Liver (tissue), 9 donors: ENCODE data around the gene DRD1. TPM values are rescaled to one million over a fixed set of nuclear protein-coding genes. Genes with fewer than 3 reads are reported as not detected.

ENCODE experiments used
- DNase-seq: peaks from one replicate; pipeline ENCODE4 v3.0.0-alpha.2; 2017; ENCODE audit warnings: low spot score
- H3K27ac ChIP-seq, 2 donors: one replicate each; pipeline ENCODE4 v1.7.0; 2013; ENCODE audit warnings: inconsistent platforms in 2 of 2, low read length in 2 of 2, control low read depth in 1 of 2, low read depth in 1 of 2, mild to moderate bottlenecking in 1 of 2
- H3K27me3 ChIP-seq, 4 donors: one replicate each; pipeline versions ENCODE4 v1.6.1 to v1.7.0; 2013; ENCODE audit warnings: low read length in 3 of 4, inconsistent platforms in 1 of 4, mild to moderate bottlenecking in 1 of 4, moderate library complexity in 1 of 4; ENCODE audit not compliant: control insufficient read depth in 4 of 4, insufficient read depth in 4 of 4
- H3K36me3 ChIP-seq, 4 donors: one replicate each; pipeline versions ENCODE4 v1.6.1 to v1.7.0; 2013; ENCODE audit warnings: low read length in 3 of 4, mild to moderate bottlenecking in 3 of 4, low read depth in 1 of 4, moderate library complexity in 1 of 4; ENCODE audit not compliant: control insufficient read depth in 4 of 4, insufficient read depth in 3 of 4
- H3K4me1 ChIP-seq, 4 donors: one replicate each; pipeline versions ENCODE4 v1.6.1 to v1.7.0; 2013; ENCODE audit warnings: low read length in 3 of 4, mild to moderate bottlenecking in 3 of 4, moderate library complexity in 1 of 4; ENCODE audit not compliant: control insufficient read depth in 4 of 4, insufficient read depth in 4 of 4
- H3K4me3 ChIP-seq, 3 donors: one replicate each; pipeline versions ENCODE4 v1.6.1 to v1.7.0; 2013; ENCODE audit warnings: low read length in 3 of 3, control low read depth in 1 of 3, low read depth in 1 of 3, mild to moderate bottlenecking in 1 of 3
- H3K9ac ChIP-seq, 2 donors: one replicate each; pipeline ENCODE4 v1.7.0; 2013; ENCODE audit warnings: low read length in 2 of 2, mild to moderate bottlenecking in 2 of 2, moderate library complexity in 2 of 2, control low read depth in 1 of 2, low read depth in 1 of 2
- H3K9me3 ChIP-seq, 4 donors: one replicate each; pipeline versions ENCODE4 v1.6.1 to v1.7.0; 2013; ENCODE audit warnings: low read length in 3 of 4; ENCODE audit not compliant: control insufficient read depth in 4 of 4
- ATF3 ChIP-seq: IDR thresholded peaks from 2 replicates; pipeline ENCODE4 v1.6.1; 2016; ENCODE audit warnings: antibody characterized with exemption
- EGR1 ChIP-seq, 2 donors: IDR thresholded peaks; 2 replicates each; pipeline ENCODE4 v1.6.1; 2016 to 2018; ENCODE audit warnings: antibody characterized with exemption in 2 of 2, low read depth in 2 of 2
- FOXA1 ChIP-seq: IDR thresholded peaks from 2 replicates; pipeline ENCODE4 v1.6.1; 2016; ENCODE audit warnings: antibody characterized with exemption
- FOXA2 ChIP-seq: IDR thresholded peaks from 2 replicates; pipeline ENCODE4 v1.6.1; 2016; ENCODE audit warnings: antibody characterized with exemption
- GABPA ChIP-seq, 2 donors: IDR thresholded peaks in 1 of 2; conservative IDR thresholded peaks in 1 of 2; 2 replicates each; pipeline ENCODE4 v1.6.1; 2016; ENCODE audit warnings: antibody characterized with exemption in 2 of 2, mild to moderate bottlenecking in 1 of 2, moderate library complexity in 1 of 2
- HNF4A ChIP-seq, 2 donors: conservative IDR thresholded peaks; 2 replicates each; pipeline ENCODE4 v1.6.1; 2016; ENCODE audit warnings: antibody characterized with exemption in 2 of 2, mild to moderate bottlenecking in 2 of 2
- HNF4G ChIP-seq: IDR thresholded peaks from 2 replicates; pipeline ENCODE4 v1.6.1; 2016; ENCODE audit warnings: antibody characterized with exemption
- JUND ChIP-seq, 2 donors: IDR thresholded peaks; 2 replicates each; pipeline ENCODE4 v1.6.1; 2016; ENCODE audit warnings: antibody characterized with exemption in 2 of 2
- NR2F2 ChIP-seq: IDR thresholded peaks from 2 replicates; pipeline ENCODE4 v1.6.1; 2016; ENCODE audit warnings: antibody characterized with exemption
- RAD21 ChIP-seq, 2 donors: IDR thresholded peaks; 2 replicates each; pipeline ENCODE4 v1.6.1; 2016; ENCODE audit warnings: antibody characterized with exemption in 2 of 2, mild to moderate bottlenecking in 2 of 2
- REST ChIP-seq: IDR thresholded peaks from 2 replicates; pipeline ENCODE4 v1.6.1; 2016; ENCODE audit warnings: antibody characterized with exemption, mild to moderate bottlenecking
- RXRA ChIP-seq, 2 donors: IDR thresholded peaks; 2 replicates each; pipeline ENCODE4 v1.6.1; 2017 to 2018; ENCODE audit warnings: antibody characterized with exemption in 2 of 2, mild to moderate bottlenecking in 1 of 2
- SP1 ChIP-seq: IDR thresholded peaks from 2 replicates; pipeline ENCODE4 v1.6.1; 2018; ENCODE audit warnings: antibody characterized with exemption, mild to moderate bottlenecking
- TAF1 ChIP-seq: conservative IDR thresholded peaks from 2 replicates; pipeline ENCODE4 v1.6.1; 2016; ENCODE audit warnings: antibody characterized with exemption, mild to moderate bottlenecking
- YY1 ChIP-seq: IDR thresholded peaks from 2 replicates; pipeline ENCODE4 v1.6.1; 2016; ENCODE audit warnings: antibody characterized with exemption, mild to moderate bottlenecking
- ZBTB33 ChIP-seq: IDR thresholded peaks from 2 replicates; pipeline ENCODE4 v1.6.1; 2016; ENCODE audit warnings: antibody characterized with exemption
- WGBS: extraction: QIAGEN DNeasy Blood & Tissue Kit; methylation state at CpG from one replicate; pipeline ENCODE4 v1.1.7; 2013; 5-methylcytosine and 5-hydroxymethylcytosine counted together
- polyA plus RNA-seq, 2 donors: library from polyadenylated mRNA; stranded (reverse) in 1 of 2; unstranded in 1 of 2; fragments of 200-250 nt in 1 of 2; fragments of >200 nt in 1 of 2; fragmentation: Nextera tagmentation in 1 of 2; extraction: Ambion mirVana in 1 of 2; gene quantifications; one replicate each; pipeline versions ENCODE4 v1.2.1 to v1.2.3, GENCODE V29; 2013 to 2015
- total RNA-seq, 2 donors: library from RNA; depleted of rRNA; stranded (reverse); fragments of >200 nt; gene quantifications; one replicate each; pipeline ENCODE4 v1.2.3, GENCODE V29; 2014
- TF ChIP-seq, protein P1 (sequence below): IDR thresholded peaks from 2 replicates; pipeline ENCODE4 v1.6.1; 2016; ENCODE audit warnings: antibody characterized with exemption
- TF ChIP-seq, protein P2 (sequence below): fragments of 150-350 bp; IDR thresholded peaks from 2 replicates; pipeline ENCODE4 v1.5.1; 2017; ENCODE audit warnings: improper control_type of control experiment, low read depth, low read length; ENCODE audit not compliant: missing input control
- donor health status: healthy.
- donor health status: healthy.
- donor health status: healthy.
- donor health status: healthy.
- donor health status: healthy.

The DRD1 gene
- total and polyA plus RNA-seq, 4 donors = 0.05 to 0.17 TPM; not detected in 2

DNA sequence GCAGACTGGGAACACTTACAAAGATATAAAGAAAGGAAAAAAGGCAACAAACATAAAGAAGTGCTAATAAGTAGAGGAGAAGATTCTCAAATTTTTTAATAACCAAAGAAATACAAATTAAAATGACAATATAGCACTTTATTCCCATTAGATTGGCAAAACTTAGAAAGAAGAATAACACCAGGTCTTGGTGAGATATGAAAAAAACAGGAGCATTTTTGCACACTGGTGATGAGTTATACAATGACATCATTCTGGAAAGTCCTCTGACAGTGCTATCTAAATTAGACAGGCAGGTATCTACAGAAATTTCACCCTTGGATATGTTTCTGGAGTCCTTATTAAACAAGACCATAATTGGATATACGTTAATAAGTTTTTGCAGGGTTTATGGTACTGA, 24.9 kb upstream of the DRD1 start (continued):
- no peak for TF ChIP-seq ZBTB33

- H3K27me3 ChIP-seq = no peaks in the 10 kb centered on the region
Observed at GRCh38 chr5:175467983-175468690, 24.2 kb upstream of the DRD1 start.

More at GRCh38 chr5:175467983-175468690, 24.2 kb upstream of the DRD1 start:
- no peak for DNase-seq
- 32% methylated on average over 11 of the region's 11 CpGs for WGBS
- H3K4me3 ChIP-seq = no peak overlapping the region
- H3K36me3 ChIP-seq = no peaks in the 10 kb centered on the region
- no peaks in the 10 kb centered on the region for H3K9me3 ChIP-seq
- H3K9ac ChIP-seq = peak overlapping the region; percentile 26 to 39
- TF ChIP-seq SP1 (peak; percentile 68), FOXA2 (peak; percentile 87), YY1 (peak; percentile 50), FOXA1 (peak; percentile 70), HNF4G (no peak), JUND (IDR thresholded peaks at IDR 0.05) (peak; percentile 66 to 87), RXRA (IDR thresholded peaks at IDR 0.05) (peak; percentile 23 to 78), TAF1 (no peak), RAD21 (IDR thresholded peaks at IDR 0.05) (peak in 1 of 2 donors; percentile 8), ZBTB33 (peak; percentile 28), EGR1 (IDR thresholded peaks at IDR 0.05; ENCODE audit: low read depth in 2 of 2) (peak in 1 of 2 donors; percentile 69), ATF3 (peak; percentile 79), GABPA (IDR thresholded peaks at IDR 0.05 in 1 of 2, conservative IDR thresholded peaks at IDR 0.05 in 1 of 2) (no peak), REST (peak; percentile 50), HNF4A (conservative IDR thresholded peaks at IDR 0.05) (peak; percentile 65 to 82), NR2F2 (no peak)
- TF ChIP-seq, protein P1, sequence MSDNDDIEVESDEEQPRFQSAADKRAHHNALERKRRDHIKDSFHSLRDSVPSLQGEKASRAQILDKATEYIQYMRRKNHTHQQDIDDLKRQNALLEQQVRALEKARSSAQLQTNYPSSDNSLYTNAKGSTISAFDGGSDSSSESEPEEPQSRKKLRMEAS = peak; percentile 40
- TF ChIP-seq, protein P2, sequence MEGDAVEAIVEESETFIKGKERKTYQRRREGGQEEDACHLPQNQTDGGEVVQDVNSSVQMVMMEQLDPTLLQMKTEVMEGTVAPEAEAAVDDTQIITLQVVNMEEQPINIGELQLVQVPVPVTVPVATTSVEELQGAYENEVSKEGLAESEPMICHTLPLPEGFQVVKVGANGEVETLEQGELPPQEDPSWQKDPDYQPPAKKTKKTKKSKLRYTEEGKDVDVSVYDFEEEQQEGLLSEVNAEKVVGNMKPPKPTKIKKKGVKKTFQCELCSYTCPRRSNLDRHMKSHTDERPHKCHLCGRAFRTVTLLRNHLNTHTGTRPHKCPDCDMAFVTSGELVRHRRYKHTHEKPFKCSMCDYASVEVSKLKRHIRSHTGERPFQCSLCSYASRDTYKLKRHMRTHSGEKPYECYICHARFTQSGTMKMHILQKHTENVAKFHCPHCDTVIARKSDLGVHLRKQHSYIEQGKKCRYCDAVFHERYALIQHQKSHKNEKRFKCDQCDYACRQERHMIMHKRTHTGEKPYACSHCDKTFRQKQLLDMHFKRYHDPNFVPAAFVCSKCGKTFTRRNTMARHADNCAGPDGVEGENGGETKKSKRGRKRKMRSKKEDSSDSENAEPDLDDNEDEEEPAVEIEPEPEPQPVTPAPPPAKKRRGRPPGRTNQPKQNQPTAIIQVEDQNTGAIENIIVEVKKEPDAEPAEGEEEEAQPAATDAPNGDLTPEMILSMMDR = no peak
- H3K4me1 ChIP-seq = peaks cover 3 to 27% (median 22%) of the 10 kb centered on the region in 4 donors
- peak overlapping the region; percentile 81 to 93 for H3K27ac ChIP-seq
